ENCODE results near the gene DAW1. TPM values are rescaled to one million over a fixed set of nuclear protein-coding genes. Genes with fewer than 3 reads are reported as not detected.

DAW1 gene
- total RNA-seq (not detected), total RNA-seq (0 to 0.16 (median 0) reads per million in 172 experiments)
- not detected for polyA plus RNA-seq (2013, experiment 1 of 2)
- not detected for polyA plus RNA-seq (2013, experiment 2 of 2)

- H3K27ac Mint-ChIP-seq, result no peak within 1 kb of the TSS
- Histone ChIP-seq H3K27ac (ENCODE audit: low read depth in 1 of 2, low read length in 2 of 2) (no peak within 1 kb of the TSS), H3K36me3 (ENCODE audit: insufficient read depth, low read length) (no peaks in the 10 kb centered on the region), H3K27me3 (ENCODE audit: control insufficient read depth in 1 of 2, insufficient read depth in 2 of 2, low read length in 2 of 2) (peaks cover 8 to 21% of the 10 kb centered on the region in 2 experiments), H3K4me1 (ENCODE audit: insufficient read depth, low read length) (peaks cover 8% of the 10 kb centered on the region), H3K9me3 (ENCODE audit: control insufficient read depth in 1 of 2, insufficient read depth in 1 of 2, low read length in 2 of 2) (no peaks in the 10 kb centered on the region), H3K4me3 (ENCODE audit: low read length) (peak within 1 kb of the TSS; percentile 23)
- DNase-seq (peak in 13 of 14 experiments; percentile 7 to 81 (median 34)), ATAC-seq (ENCODE audit: poor library complexity) (peak; percentile 68)
- POLR2A ChIA-PET, result no interaction called here
- CTCF ChIA-PET, result interaction anchor here (0.9 to 1.1 kb wide), 2 partner anchors 9 to 97 kb away, joined by 3 to 4 read pairs; no protein-coding TSS in a partner anchor
- no peaks in the 10 kb centered on the region for H3K9me3 Mint-ChIP-seq
- no peak within 1 kb of the TSS for H3K4me3 Mint-ChIP-seq
- H3K27me3 Mint-ChIP-seq, result peaks cover 37% of the 10 kb centered on the region
- intact Hi-C loops (cut with DNase I, micrococcal nuclease), result no loop called here
- H3K4me1 Mint-ChIP-seq (ENCODE audit: low read depth), result no peaks in the 10 kb centered on the region
- H3K36me3 Mint-ChIP-seq (ENCODE audit: low read depth), result no peaks in the 10 kb centered on the region
- no peak for TF ChIP-seq CTCF (IDR thresholded peaks at IDR 0.05)
Measured at GRCh38 chr2:227871375-227871791, at the start of gene DAW1. Gene DAW1, plus strand, starts transcription at chr2:227871631. Its CDS starts 59 bp downstream, at chr2:227871690.

DNA sequence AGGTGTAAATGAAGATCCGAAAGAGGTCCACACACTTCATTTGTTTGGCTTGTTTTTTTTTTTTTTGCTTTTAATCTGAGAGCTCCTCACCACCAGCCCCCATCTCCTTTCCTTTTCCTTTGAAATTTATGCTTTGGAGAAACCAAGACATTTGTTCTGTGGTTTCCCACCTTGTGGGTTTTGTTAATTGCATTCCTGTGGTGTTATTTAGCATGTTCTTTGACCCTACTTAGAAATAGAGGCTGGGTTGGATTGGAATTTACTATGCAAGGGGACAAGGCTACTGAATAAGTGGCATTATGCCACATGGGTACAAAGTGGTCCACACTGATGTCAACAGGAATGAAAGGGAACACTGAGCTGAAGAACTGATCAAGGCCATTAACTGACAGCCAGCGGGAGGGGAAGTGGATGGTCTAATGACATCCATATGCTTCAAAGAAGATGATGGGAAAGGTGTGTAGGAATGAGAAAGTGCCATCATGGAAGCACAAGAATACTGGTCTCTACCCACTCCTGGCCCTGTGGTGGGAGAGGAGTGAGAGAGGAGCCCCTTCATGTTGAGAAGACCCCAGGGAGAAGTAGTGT lies 48.9 kb upstream of the DAW1 start:
- Histone ChIP-seq H3K27ac (ENCODE audit: low read depth in 1 of 2, low read length in 2 of 2) (no peak overlapping the region), H3K4me3 (ENCODE audit: low read length) (no peak overlapping the region), H3K4me1 (ENCODE audit: insufficient read depth, low read length) (peaks cover 31% of the 10 kb centered on the region), H3K27me3 (ENCODE audit: control insufficient read depth in 1 of 2, insufficient read depth in 2 of 2, low read length in 2 of 2) (no peaks in the 10 kb centered on the region), H3K9me3 (ENCODE audit: control insufficient read depth in 1 of 2, insufficient read depth in 1 of 2, low read length in 2 of 2) (no peaks in the 10 kb centered on the region), H3K36me3 (ENCODE audit: insufficient read depth, low read length) (no peaks in the 10 kb centered on the region)
- H3K27me3 Mint-ChIP-seq, result peaks cover 4% of the 10 kb centered on the region
- no peaks in the 10 kb centered on the region for H3K9me3 Mint-ChIP-seq
- ATAC-seq (ENCODE audit: poor library complexity) (no peak), DNase-seq (no peak)
- H3K27ac Mint-ChIP-seq, result no peak overlapping the region
- no peak for TF ChIP-seq CTCF (IDR thresholded peaks at IDR 0.05)
- no peak overlapping the region for H3K4me3 Mint-ChIP-seq
- H3K4me1 Mint-ChIP-seq (ENCODE audit: low read depth), result peaks cover 14% of the 10 kb centered on the region
- H3K36me3 Mint-ChIP-seq (ENCODE audit: low read depth), result no peaks in the 10 kb centered on the region
- CTCF ChIA-PET, result no interaction called here
- POLR2A ChIA-PET, result no interaction called here
- intact Hi-C loops (cut with DNase I, micrococcal nuclease), result no loop called here

GRCh38 chr2:227823922-227824321 lies 47.5 kb upstream of the DAW1 start:
- DNase-seq, result no peak
- POLR2A ChIA-PET, result interaction anchor here (0.6 kb wide), 1 partner anchor 23 kb away, joined by 3 read pairs; no protein-coding TSS in a partner anchor
- Histone ChIP-seq H3K27me3 (ENCODE audit: control insufficient read depth in 1 of 2, insufficient read depth in 2 of 2, low read length in 2 of 2) (no peaks in the 10 kb centered on the region), H3K4me3 (ENCODE audit: low read length) (no peak overlapping the region), H3K9me3 (ENCODE audit: control insufficient read depth in 1 of 2, insufficient read depth in 1 of 2, low read length in 2 of 2) (no peaks in the 10 kb centered on the region), H3K4me1 (ENCODE audit: insufficient read depth, low read length) (peaks cover 20% of the 10 kb centered on the region), H3K27ac (ENCODE audit: low read depth in 1 of 2, low read length in 2 of 2) (no peak overlapping the region), H3K36me3 (ENCODE audit: insufficient read depth, low read length) (no peaks in the 10 kb centered on the region)
- Mint-ChIP-seq H3K27me3 (peaks cover 4% of the 10 kb centered on the region), H3K9me3 (no peaks in the 10 kb centered on the region), H3K36me3 (ENCODE audit: low read depth) (no peaks in the 10 kb centered on the region), H3K4me3 (no peak overlapping the region), H3K27ac (no peak overlapping the region), H3K4me1 (ENCODE audit: low read depth) (peaks cover 5% of the 10 kb centered on the region)
- ATAC-seq (ENCODE audit: poor library complexity), result no peak
- no peak for TF ChIP-seq CTCF (IDR thresholded peaks at IDR 0.05)
- CTCF ChIA-PET, result no interaction called here
- intact Hi-C loops (cut with DNase I, micrococcal nuclease), result no loop called here

All from CD4-positive, alpha-beta T cell (primary cell).